CD14-positive monocyte (primary cell): Measurements from ENCODE around the gene CHRM5. TPM values are rescaled to one million over a fixed set of nuclear protein-coding genes. Genes with fewer than 3 reads are reported as not detected.

ENCODE experiments used
- DNase-seq, 3 donors: peaks; one replicate each; pipeline ENCODE4 v3.0.0-alpha.2; 2011 to 2022
- H2AFZ ChIP-seq: 2 replicates; pipeline ENCODE4 v1.6.0; 2012; ENCODE audit warnings: mild to moderate bottlenecking, low read depth, low read length, inconsistent platforms; ENCODE audit not compliant: insufficient read depth, poor library complexity, severe bottlenecking
- H3K27ac ChIP-seq, 2 donors: 1 replicate in 1 of 2; 2 replicates in 1 of 2; pipeline ENCODE4 v1.5.1; 2012 to 2013; ENCODE audit warnings: low read length in 2 of 2, control low read depth in 1 of 2, inconsistent platforms in 1 of 2, low read depth in 1 of 2, mild to moderate bottlenecking in 1 of 2
- H3K27me3 ChIP-seq, 2 donors: one replicate each; pipeline versions ENCODE4 v1.6.0 to v1.6.1; 2011 to 2013; ENCODE audit warnings: low read length in 2 of 2; ENCODE audit not compliant: control insufficient read depth in 2 of 2, insufficient read depth in 2 of 2
- H3K36me3 ChIP-seq, 2 donors: replicated peaks in 1 of 2; 1 replicate in 1 of 2; 2 replicates in 1 of 2; pipeline versions ENCODE4 v1.5.1 to v1.6.1; 2012 to 2013; ENCODE audit warnings: low read length in 2 of 2, control low read depth in 1 of 2, inconsistent platforms in 1 of 2, mild to moderate bottlenecking in 1 of 2; ENCODE audit not compliant: insufficient read depth in 2 of 2, control insufficient read depth in 1 of 2
- H3K4me1 ChIP-seq, 2 donors: 1 replicate in 1 of 2; 2 replicates in 1 of 2; pipeline versions ENCODE4 v1.5.1 to v1.6.1; 2012 to 2013; ENCODE audit warnings: low read length in 2 of 2, control low read depth in 1 of 2, inconsistent platforms in 1 of 2, mild to moderate bottlenecking in 1 of 2, moderate library complexity in 1 of 2; ENCODE audit not compliant: insufficient read depth in 2 of 2, control insufficient read depth in 1 of 2
- H3K4me2 ChIP-seq: replicated peaks from 2 replicates; pipeline ENCODE3; 2012; ENCODE audit warnings: low read length, moderate library complexity, mild to moderate bottlenecking; ENCODE audit not compliant: poor library complexity, severe bottlenecking; ENCODE audit errors: extremely low read depth
- H3K4me3 ChIP-seq, 3 experiments: fragments of 200-600 bp in 1 of 3; sonication (generic) in 1 of 3; replicated peaks in 1 of 3; 1 replicate in 2 of 3; 2 replicates in 1 of 3; pipeline ENCODE4 v1.5.1; 2011 to 2013; ENCODE audit warnings: low read length in 3 of 3, mild to moderate bottlenecking in 3 of 3, control low read depth in 2 of 3, low read depth in 2 of 3, inconsistent platforms in 1 of 3, moderate library complexity in 1 of 3
- H3K79me2 ChIP-seq: 2 replicates; pipeline ENCODE4 v1.6.0; 2012; ENCODE audit warnings: mild to moderate bottlenecking, control low read depth, inconsistent platforms, low read length, moderate library complexity; ENCODE audit not compliant: insufficient read depth
- H3K9ac ChIP-seq: 2 replicates; pipeline ENCODE4 v1.6.0; 2017; ENCODE audit warnings: low read length, mild to moderate bottlenecking; ENCODE audit not compliant: insufficient read depth, poor library complexity, severe bottlenecking
- H3K9me3 ChIP-seq, 2 donors: replicated peaks in 1 of 2; 1 replicate in 1 of 2; 2 replicates in 1 of 2; pipeline versions ENCODE4 v1.5.1 to v1.6.1; 2012 to 2013; ENCODE audit warnings: low read length in 2 of 2, control low read depth in 1 of 2; ENCODE audit not compliant: control insufficient read depth in 1 of 2, insufficient read depth in 1 of 2
- H4K20me1 ChIP-seq: 2 replicates; pipeline ENCODE4 v1.6.0; 2012; ENCODE audit warnings: mild to moderate bottlenecking, low read length, control low read depth, moderate library complexity; ENCODE audit not compliant: insufficient read depth
- H3K27ac Mint-ChIP-seq, 7 donors: one replicate each; pipeline ENCODE4 v1.8.0; 2020; ENCODE audit warnings: mild to moderate bottlenecking in 7 of 7, mixed read lengths in 7 of 7, moderate library complexity in 6 of 7, inconsistent platforms in 2 of 7
- H3K27me3 Mint-ChIP-seq, 3 donors: one replicate each; pipeline ENCODE4 v1.8.0; 2021 to 2022; ENCODE audit warnings: low read depth in 3 of 3, mild to moderate bottlenecking in 3 of 3, mixed read lengths in 3 of 3, moderate library complexity in 3 of 3, inconsistent platforms in 1 of 3
- H3K36me3 Mint-ChIP-seq, 2 donors: one replicate each; pipeline ENCODE4 v1.8.0; 2020; ENCODE audit warnings: mixed read lengths in 2 of 2, inconsistent platforms in 1 of 2, mild to moderate bottlenecking in 1 of 2
- H3K4me1 Mint-ChIP-seq: one replicate; pipeline ENCODE4 v1.8.0; 2020; ENCODE audit warnings: mild to moderate bottlenecking, mixed read lengths
- H3K4me3 Mint-ChIP-seq, 2 donors: one replicate each; pipeline ENCODE4 v1.8.0; 2020; ENCODE audit warnings: mild to moderate bottlenecking in 2 of 2, mixed read lengths in 2 of 2, moderate library complexity in 1 of 2
- H3K9me3 Mint-ChIP-seq, 7 donors: one replicate each; pipeline ENCODE4 v1.8.0; 2020 to 2022; ENCODE audit warnings: mixed read lengths in 7 of 7, mild to moderate bottlenecking in 6 of 7, moderate library complexity in 6 of 7, inconsistent platforms in 2 of 7
- WGBS: methylation state at CpG from one replicate; pipeline ENCODE4 v1.1.5; 2013; ENCODE audit warnings: missing lambda C conversion rate; ENCODE audit not compliant: insufficient coverage; 5-methylcytosine and 5-hydroxymethylcytosine counted together
- intact Hi-C, 2 donors: fragments of 100-400 bp; cut with micrococcal nuclease; formaldehyde crosslinking; loops; one replicate each; pipeline versions ENCODE4 v1.15.0 to v1.15.1; 2023
- polyA plus RNA-seq, 3 donors: library from polyadenylated mRNA; depleted of rRNA in 1 of 3; unstranded in 2 of 3; stranded (reverse) in 1 of 3; fragments of 300-500 nt in 2 of 3; fragments of >200 nt in 1 of 3; fragmentation: Illumina TruSeq in 2 of 3; gene quantifications; 1 replicate in 2 of 3; 2 replicates in 1 of 3; pipeline ENCODE4 v1.2.3, GENCODE V29; 2012 to 2021
- TF ChIP-seq, protein P1 (sequence below): fragments of 200-600 bp; IDR thresholded peaks from one replicate; pipeline ENCODE4 v1.8.0; 2022; ENCODE audit warnings: antibody characterized with exemption, mild to moderate bottlenecking

CHRM5 gene
- polyA plus RNA-seq, 3 donors: not detected

DNA sequence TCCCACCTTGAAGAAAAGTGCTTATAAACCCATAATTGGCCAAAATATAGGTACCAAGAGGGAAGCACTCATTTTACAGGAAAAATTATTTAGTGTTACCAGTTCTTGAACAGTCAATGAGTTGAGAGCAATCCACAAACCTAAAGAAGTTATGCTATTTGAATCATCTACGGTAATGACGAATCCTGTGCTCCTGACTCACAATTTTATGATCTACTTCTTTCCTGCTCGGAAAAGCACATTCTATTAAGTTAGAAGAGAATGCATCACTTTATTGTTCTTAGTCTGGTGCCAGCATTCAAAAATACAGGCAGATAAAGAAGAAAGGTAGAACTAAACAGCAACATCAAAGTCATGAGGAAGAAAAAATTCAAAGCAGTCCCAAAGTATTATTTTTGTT is 33.2 kb downstream of the CHRM5 start:
- Mint-ChIP-seq H3K4me1 (no peaks in the 10 kb centered on the region), H3K27ac (no peak overlapping the region), H3K36me3 (no peaks in the 10 kb centered on the region), H3K9me3 (peaks cover 0 to 3% (median 0%) of the 10 kb centered on the region in 7 donors), H3K4me3 (no peak overlapping the region), H3K27me3 (no peaks in the 10 kb centered on the region)
- Histone ChIP-seq H3K4me1 (no peaks in the 10 kb centered on the region), H2AFZ (no peak overlapping the region), H4K20me1 (no peaks in the 10 kb centered on the region), H3K27ac (no peak overlapping the region), H3K9me3 (no peaks in the 10 kb centered on the region), H3K4me3 (no peak overlapping the region), H3K36me3 (no peaks in the 10 kb centered on the region), H3K9ac (no peak overlapping the region), H3K27me3 (no peaks in the 10 kb centered on the region), H3K79me2 (no peaks in the 10 kb centered on the region), H3K4me2 (no peak overlapping the region)
- no CpG with 5 or more reads among the region's 3 CpGs for WGBS
- TF ChIP-seq, protein P1, sequence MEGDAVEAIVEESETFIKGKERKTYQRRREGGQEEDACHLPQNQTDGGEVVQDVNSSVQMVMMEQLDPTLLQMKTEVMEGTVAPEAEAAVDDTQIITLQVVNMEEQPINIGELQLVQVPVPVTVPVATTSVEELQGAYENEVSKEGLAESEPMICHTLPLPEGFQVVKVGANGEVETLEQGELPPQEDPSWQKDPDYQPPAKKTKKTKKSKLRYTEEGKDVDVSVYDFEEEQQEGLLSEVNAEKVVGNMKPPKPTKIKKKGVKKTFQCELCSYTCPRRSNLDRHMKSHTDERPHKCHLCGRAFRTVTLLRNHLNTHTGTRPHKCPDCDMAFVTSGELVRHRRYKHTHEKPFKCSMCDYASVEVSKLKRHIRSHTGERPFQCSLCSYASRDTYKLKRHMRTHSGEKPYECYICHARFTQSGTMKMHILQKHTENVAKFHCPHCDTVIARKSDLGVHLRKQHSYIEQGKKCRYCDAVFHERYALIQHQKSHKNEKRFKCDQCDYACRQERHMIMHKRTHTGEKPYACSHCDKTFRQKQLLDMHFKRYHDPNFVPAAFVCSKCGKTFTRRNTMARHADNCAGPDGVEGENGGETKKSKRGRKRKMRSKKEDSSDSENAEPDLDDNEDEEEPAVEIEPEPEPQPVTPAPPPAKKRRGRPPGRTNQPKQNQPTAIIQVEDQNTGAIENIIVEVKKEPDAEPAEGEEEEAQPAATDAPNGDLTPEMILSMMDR: no peak
- intact Hi-C loops: no loop called here
- DNase-seq: no peak

DNA sequence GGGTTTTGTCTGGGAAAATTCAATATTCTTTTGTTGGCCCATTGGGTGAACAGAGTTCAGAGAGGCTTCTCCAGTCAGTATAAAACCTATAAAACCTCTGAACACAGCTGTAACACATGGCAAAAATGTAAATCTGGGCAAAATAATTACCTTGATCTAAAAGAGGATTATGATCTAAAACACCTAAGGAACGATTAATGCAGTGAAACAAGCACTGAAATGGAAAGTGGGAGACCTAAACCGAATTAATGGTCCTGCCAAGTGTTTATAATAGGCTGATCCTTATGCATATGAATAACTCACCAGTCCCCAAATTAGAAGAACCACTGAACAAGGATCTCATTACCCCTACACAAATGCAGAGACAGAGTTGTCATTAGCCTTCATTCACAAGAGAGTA is 38.1 kb downstream of the CHRM5 start:
- Mint-ChIP-seq H3K9me3 (peaks cover 0 to 3% (median 0%) of the 10 kb centered on the region in 7 donors), H3K4me3 (no peak overlapping the region), H3K27me3 (no peaks in the 10 kb centered on the region), H3K4me1 (no peaks in the 10 kb centered on the region), H3K36me3 (no peaks in the 10 kb centered on the region), H3K27ac (no peak overlapping the region)
- no peak for DNase-seq
- no peak overlapping the region for H3K4me3 ChIP-seq
- no peak overlapping the region for H3K9ac ChIP-seq
- intact Hi-C loops: no loop called here
- no CpG with 5 or more reads among the region's 2 CpGs for WGBS
- H3K79me2 ChIP-seq: no peaks in the 10 kb centered on the region
- TF ChIP-seq, protein P1: no peak
- H2AFZ ChIP-seq: no peak overlapping the region
- H3K9me3 ChIP-seq: no peaks in the 10 kb centered on the region
- no peak overlapping the region for H3K4me2 ChIP-seq
- H4K20me1 ChIP-seq: no peaks in the 10 kb centered on the region
- no peaks in the 10 kb centered on the region for H3K27me3 ChIP-seq
- no peak overlapping the region for H3K27ac ChIP-seq
- no peaks in the 10 kb centered on the region for H3K36me3 ChIP-seq
- H3K4me1 ChIP-seq: no peaks in the 10 kb centered on the region
